H9 (cell line): ENCODE results near the gene MSN. TPM values are rescaled to one million over a fixed set of nuclear protein-coding genes. Genes with fewer than 3 reads are reported as not detected.

ENCODE experiments used
- DNase-seq: peaks from one replicate; pipeline ENCODE4 v3.0.0-alpha.2; 2017
- H2AFZ ChIP-seq: one replicate; pipeline ENCODE4 v1.6.1; 2013; ENCODE audit warnings: mild to moderate bottlenecking, low read length, control low read depth, moderate library complexity
- H2AK5ac ChIP-seq: 2 replicates; pipeline ENCODE4 v1.6.1; 2013; ENCODE audit warnings: low read length, control low read depth, mixed read lengths; ENCODE audit not compliant: insufficient read length
- H2BK120ac ChIP-seq: one replicate; pipeline ENCODE4 v1.6.1; 2013; ENCODE audit warnings: low read depth, mild to moderate bottlenecking, low read length, control low read depth, inconsistent platforms; ENCODE audit not compliant: poor library complexity, severe bottlenecking
- H2BK12ac ChIP-seq: 2 replicates; pipeline ENCODE4 v1.6.1; 2013; ENCODE audit warnings: low read length, control low read depth, mixed read lengths, low read depth; ENCODE audit not compliant: insufficient read length
- H2BK15ac ChIP-seq: 2 replicates; pipeline ENCODE4 v1.6.1; 2013; ENCODE audit warnings: low read depth, low read length, control low read depth
- H2BK20ac ChIP-seq: one replicate; pipeline ENCODE4 v1.6.1; 2013; ENCODE audit warnings: low read depth, mild to moderate bottlenecking, low read length, control low read depth, inconsistent platforms; ENCODE audit not compliant: poor library complexity, severe bottlenecking
- H2BK5ac ChIP-seq: 2 replicates; pipeline ENCODE4 v1.6.1; 2013; ENCODE audit warnings: low read length, control low read depth, mixed read lengths; ENCODE audit not compliant: insufficient read length
- H3K14ac ChIP-seq: 2 replicates; pipeline ENCODE4 v1.6.1; 2013; ENCODE audit warnings: low read length, control low read depth; ENCODE audit not compliant: insufficient read depth
- H3K18ac ChIP-seq: 2 replicates; pipeline ENCODE4 v1.6.1; 2013; ENCODE audit warnings: low read depth, mild to moderate bottlenecking, mixed read lengths, low read length, control low read depth; ENCODE audit not compliant: insufficient read length
- H3K23ac ChIP-seq: 2 replicates; pipeline ENCODE4 v1.6.1; 2013; ENCODE audit warnings: low read length, control low read depth, mixed read lengths, low read depth; ENCODE audit not compliant: insufficient read length
- H3K23me2 ChIP-seq: 2 replicates; pipeline ENCODE4 v1.6.1; 2013; ENCODE audit warnings: low read depth, mild to moderate bottlenecking, mixed read lengths, low read length, control low read depth; ENCODE audit not compliant: insufficient read length, poor library complexity, severe bottlenecking
- H3K27ac ChIP-seq: 2 replicates; pipeline ENCODE4 v1.5.1; 2013; ENCODE audit warnings: low read length, control low read depth, mixed read lengths, low read depth; ENCODE audit not compliant: insufficient read length
- H3K27me3 ChIP-seq: 2 replicates; pipeline ENCODE4 v1.6.1; 2013; ENCODE audit warnings: low read length, control low read depth, inconsistent platforms; ENCODE audit not compliant: insufficient read depth
- H3K4ac ChIP-seq: 2 replicates; pipeline ENCODE4 v1.6.1; 2013; ENCODE audit warnings: low read depth, mild to moderate bottlenecking, control low read depth, inconsistent platforms, low read length, moderate library complexity
- H3K4me1 ChIP-seq: 2 replicates; pipeline ENCODE4 v1.6.1; 2013; ENCODE audit warnings: low read length, control low read depth, inconsistent platforms; ENCODE audit not compliant: insufficient read depth
- H3K4me2 ChIP-seq: 2 replicates; pipeline ENCODE4 v1.6.1; 2013; ENCODE audit warnings: low read length, control low read depth, mixed read lengths; ENCODE audit not compliant: insufficient read length, insufficient read depth
- H3K56ac ChIP-seq: 2 replicates; pipeline ENCODE4 v1.6.1; 2013; ENCODE audit warnings: low read depth, mild to moderate bottlenecking, mixed read lengths, low read length, control low read depth; ENCODE audit not compliant: insufficient read length
- H3K79me1 ChIP-seq: 2 replicates; pipeline ENCODE4 v1.6.1; 2013; ENCODE audit warnings: low read depth, mild to moderate bottlenecking, moderate library complexity, low read length, control low read depth, inconsistent platforms; ENCODE audit not compliant: insufficient read depth, poor library complexity, severe bottlenecking
- H3K79me2 ChIP-seq: 2 replicates; pipeline ENCODE4 v1.6.1; 2013; ENCODE audit warnings: low read length, control low read depth, inconsistent platforms; ENCODE audit not compliant: insufficient read depth
- H3K9ac ChIP-seq: 2 replicates; pipeline ENCODE4 v1.6.1; 2013; ENCODE audit warnings: low read length, control low read depth, mixed read lengths; ENCODE audit not compliant: insufficient read length; ENCODE audit errors: extremely low read depth
- H3K9me3 ChIP-seq: one replicate; pipeline ENCODE4 v1.6.1; 2013; ENCODE audit warnings: low read depth, low read length, inconsistent platforms; ENCODE audit not compliant: control insufficient read depth
- H3T11ph ChIP-seq: one replicate; pipeline ENCODE4 v1.6.1; 2013; ENCODE audit warnings: mild to moderate bottlenecking, low read length, control low read depth, inconsistent platforms
- H4K20me1 ChIP-seq: one replicate; pipeline ENCODE4 v1.6.1; 2013; ENCODE audit not compliant: control insufficient read depth, insufficient read length, insufficient read depth
- H4K5ac ChIP-seq: 2 replicates; pipeline ENCODE4 v1.6.1; 2013; ENCODE audit warnings: low read depth, mild to moderate bottlenecking, mixed read lengths, low read length, control low read depth; ENCODE audit not compliant: insufficient read length
- H4K8ac ChIP-seq: replicated peaks from 2 replicates; pipeline ENCODE4 v1.6.1; 2013; ENCODE audit warnings: low read length, control low read depth, mixed read lengths, low read depth; ENCODE audit not compliant: insufficient read length
- H4K91ac ChIP-seq: 2 replicates; pipeline ENCODE4 v1.6.1; 2013; ENCODE audit warnings: low read depth, mild to moderate bottlenecking, moderate library complexity, mixed read lengths, low read length, control low read depth; ENCODE audit not compliant: insufficient read length
- H3K27ac Mint-ChIP-seq, 3 experiments: 2 replicates in 2 of 3; 3 replicates in 1 of 3; pipeline ENCODE4 v1.8.0; 2020 to 2021; ENCODE audit warnings: mixed read lengths in 3 of 3, mild to moderate bottlenecking in 1 of 3, moderate library complexity in 1 of 3
- H3K27me3 Mint-ChIP-seq: 2 replicates; pipeline ENCODE4 v1.8.0; 2021; ENCODE audit warnings: low read depth, mild to moderate bottlenecking, moderate library complexity, mixed read lengths
- H3K36me3 Mint-ChIP-seq, 3 experiments: 2 replicates in 2 of 3; 3 replicates in 1 of 3; pipeline ENCODE4 v1.8.0; 2020 to 2021; ENCODE audit warnings: low read depth in 3 of 3, mixed read lengths in 3 of 3; ENCODE audit not compliant: insufficient read depth in 1 of 3
- H3K4me1 Mint-ChIP-seq, 2 experiments: 2 replicates each; pipeline ENCODE4 v1.8.0; 2020; ENCODE audit warnings: mixed read lengths in 2 of 2
- H3K4me3 Mint-ChIP-seq, 2 experiments: 2 replicates in 1 of 2; 3 replicates in 1 of 2; pipeline ENCODE4 v1.8.0; 2020 to 2021; ENCODE audit warnings: mild to moderate bottlenecking in 2 of 2, mixed read lengths in 2 of 2, moderate library complexity in 1 of 2
- H3K9me3 Mint-ChIP-seq, 2 experiments: 2 replicates in 1 of 2; 3 replicates in 1 of 2; pipeline ENCODE4 v1.8.0; 2020; ENCODE audit warnings: mild to moderate bottlenecking in 2 of 2, mixed read lengths in 2 of 2, moderate library complexity in 1 of 2
- WGBS: extraction: QIAGEN DNeasy Blood & Tissue Kit; methylation state at CpG from one replicate; pipeline ENCODE4 v1.1.7; 2013; ENCODE audit warnings: missing lambda C conversion rate, low lambda C conversion rate, mixed read lengths; ENCODE audit not compliant: insufficient read length; ENCODE audit errors: extremely low coverage; 5-methylcytosine and 5-hydroxymethylcytosine counted together
- total RNA-seq: library from RNA; stranded (reverse); gene quantifications from 2 replicates; pipeline ENCODE4 v1.2.1, GENCODE V29; 2021
- TF ChIP-seq, protein P1 (sequence below): fragments of 200-600 bp; sonication (generic); conservative IDR thresholded peaks from 3 replicates; pipeline ENCODE4 v1.8.0; 2021; ENCODE audit warnings: antibody characterized with exemption, mild to moderate bottlenecking

The MSN gene
- total RNA-seq, 1 experiment from 2014 or later, result 126 TPM

DNA sequence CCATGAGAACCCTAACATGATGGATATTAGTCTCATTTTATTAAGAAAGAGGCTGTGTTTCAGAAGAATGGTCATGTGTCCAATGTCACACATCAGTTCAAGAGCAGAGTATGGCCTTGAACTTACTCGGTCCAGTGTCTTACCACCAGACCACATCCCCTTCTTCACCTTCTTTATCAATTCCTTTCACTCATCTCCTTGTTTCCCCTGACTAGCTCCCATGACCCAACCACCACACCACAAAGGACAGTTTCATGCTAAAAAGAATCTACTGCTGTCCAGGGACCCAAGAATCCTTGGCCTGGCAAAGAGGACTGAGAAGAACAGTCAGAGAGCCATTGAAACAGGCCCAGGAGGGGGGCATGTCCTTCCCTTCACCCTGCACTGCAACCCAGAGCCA is 33.6 kb upstream of the MSN start:
- Histone ChIP-seq H2BK120ac (no peak overlapping the region), H2BK5ac (no peak overlapping the region), H3K14ac (no peak overlapping the region), H4K5ac (no peak overlapping the region), H3K23me2 (no peaks in the 10 kb centered on the region), H3K27ac (no peak overlapping the region), H3K79me1 (no peaks in the 10 kb centered on the region), H3K9ac (no peak overlapping the region), H3K9me3 (peaks cover 34% of the 10 kb centered on the region), H3T11ph (no peak overlapping the region), H2AFZ (no peak overlapping the region), H3K23ac (no peak overlapping the region), H3K56ac (no peak overlapping the region), H2BK15ac (no peak overlapping the region), H2BK20ac (no peak overlapping the region), H2BK12ac (no peak overlapping the region), H3K4me2 (no peak overlapping the region), H3K27me3 (no peaks in the 10 kb centered on the region), H2AK5ac (no peak overlapping the region), H3K79me2 (no peaks in the 10 kb centered on the region), H3K4ac (no peak overlapping the region), H3K18ac (no peak overlapping the region), H4K8ac (no peak overlapping the region), H4K20me1 (no peaks in the 10 kb centered on the region), H4K91ac (no peak overlapping the region), H3K4me1 (no peaks in the 10 kb centered on the region)
- no peak overlapping the region for H3K27ac Mint-ChIP-seq
- DNase-seq, result no peak
- H3K36me3 Mint-ChIP-seq, result peaks cover 0 to 11% (median 10%) of the 10 kb centered on the region in 3 experiments; a peak in 5 of 7 replicates
- no peak overlapping the region for H3K4me3 Mint-ChIP-seq
- TF ChIP-seq, protein P1, sequence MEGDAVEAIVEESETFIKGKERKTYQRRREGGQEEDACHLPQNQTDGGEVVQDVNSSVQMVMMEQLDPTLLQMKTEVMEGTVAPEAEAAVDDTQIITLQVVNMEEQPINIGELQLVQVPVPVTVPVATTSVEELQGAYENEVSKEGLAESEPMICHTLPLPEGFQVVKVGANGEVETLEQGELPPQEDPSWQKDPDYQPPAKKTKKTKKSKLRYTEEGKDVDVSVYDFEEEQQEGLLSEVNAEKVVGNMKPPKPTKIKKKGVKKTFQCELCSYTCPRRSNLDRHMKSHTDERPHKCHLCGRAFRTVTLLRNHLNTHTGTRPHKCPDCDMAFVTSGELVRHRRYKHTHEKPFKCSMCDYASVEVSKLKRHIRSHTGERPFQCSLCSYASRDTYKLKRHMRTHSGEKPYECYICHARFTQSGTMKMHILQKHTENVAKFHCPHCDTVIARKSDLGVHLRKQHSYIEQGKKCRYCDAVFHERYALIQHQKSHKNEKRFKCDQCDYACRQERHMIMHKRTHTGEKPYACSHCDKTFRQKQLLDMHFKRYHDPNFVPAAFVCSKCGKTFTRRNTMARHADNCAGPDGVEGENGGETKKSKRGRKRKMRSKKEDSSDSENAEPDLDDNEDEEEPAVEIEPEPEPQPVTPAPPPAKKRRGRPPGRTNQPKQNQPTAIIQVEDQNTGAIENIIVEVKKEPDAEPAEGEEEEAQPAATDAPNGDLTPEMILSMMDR, result no peak
- H3K4me1 Mint-ChIP-seq, result no peaks in the 10 kb centered on the region
- no CpG with 5 or more reads among the region's 1 CpG for WGBS
- H3K27me3 Mint-ChIP-seq, result no peaks in the 10 kb centered on the region; the same call in none of the 2 replicates
- peaks cover 72 to 85% of the 10 kb centered on the region in 2 experiments for H3K9me3 Mint-ChIP-seq
